ENCODE data around the gene C1R. TPM values are rescaled to one million over a fixed set of nuclear protein-coding genes. Genes with fewer than 3 reads are reported as not detected.

The C1R gene
- total and polyA plus RNA-seq, 2 of the 8 experiments (the other 6 are each of a cell fraction or from before 2014, with no cell fraction given): 6.9 to 16.3 TPM

GRCh38 chr12:7102582-7102981 is 10.3 kb upstream of the C1R start:
- no peak overlapping the region for H3K9ac ChIP-seq (replicated peaks in 1 of 4; ENCODE audit: extremely low read depth in 1 of 4, low read depth in 3 of 4, low read length in 3 of 4)
- no peak overlapping the region for H3K4me3 ChIP-seq (ENCODE audit: extremely low read depth in 1 of 4, insufficient read depth in 2 of 4, low read depth in 3 of 4, low read length in 4 of 4)
- no peak overlapping the region for H2BK5ac ChIP-seq (ENCODE audit: low read depth, low read length)
- DNase-seq (ENCODE audit: low read depth in 1 of 2, low spot score in 2 of 2) (no peak), FAIRE-seq (no peak)
- ChIA-PET POLR2A (ENCODE audit: partially characterized antibody) (interaction anchor here (0.6 to 2.7 kb wide), 6 partner anchors 8 to 159 kb away, joined by 3 to 13 read pairs (median 5); partner anchors contain the start of genes C12orf57, C1R, CLSTN3 and RNU7-1), CTCF (ENCODE audit: partially characterized antibody) (interaction anchor here (1.0 to 2.6 kb wide), 9 partner anchors 10 to 179 kb away, joined by 3 to 28 read pairs (median 3); partner anchors contain the start of gene C1S)
- 87% methylated on average over 3 of the region's 3 CpGs; no CpG with 5 or more reads in 1 of the 2 experiments for WGBS, 2 experiments (ENCODE audit: extremely low coverage in 1 of 2, insufficient coverage in 1 of 2, insufficient read length in 1 of 2, insufficient replicate concordance in 2 of 2, low coverage in 1 of 2, low lambda C conversion rate in 2 of 2, missing lambda C conversion rate in 1 of 2)
- H3K27ac ChIP-seq (ENCODE audit: low read depth, low read length): no peak overlapping the region
- H3K14ac ChIP-seq (ENCODE audit: insufficient read length): no peak overlapping the region
- no peak overlapping the region for H4K8ac ChIP-seq (ENCODE audit: extremely low read depth, insufficient read depth, low read length)
- no peak overlapping the region for H2BK120ac ChIP-seq (replicated peaks; ENCODE audit: low read depth, low read length)
- no peak overlapping the region for H2AK5ac ChIP-seq (ENCODE audit: low read depth, low read length)
- no peaks in the 10 kb centered on the region for H3K79me2 ChIP-seq (ENCODE audit: control insufficient read depth in 1 of 2, insufficient read depth in 2 of 2, low read length in 2 of 2)
- H3K27me3 ChIP-seq (replicated peaks in 1 of 4; ENCODE audit: control insufficient read depth in 3 of 4, extremely low read depth in 1 of 4, insufficient read depth in 3 of 4, low read length in 3 of 4): no peaks in the 10 kb centered on the region
- H4K5ac ChIP-seq (ENCODE audit: insufficient read length, low read depth, low read length): no peak overlapping the region
- H2BK15ac ChIP-seq (ENCODE audit: low read length): no peak overlapping the region
- H3K56ac ChIP-seq (replicated peaks; ENCODE audit: insufficient read length, low read depth, low read length): no peak overlapping the region
- no peak overlapping the region for H3K4me2 ChIP-seq (ENCODE audit: insufficient read depth in 1 of 2, low read depth in 2 of 2, low read length in 2 of 2)
- no peak overlapping the region for H3K18ac ChIP-seq (ENCODE audit: extremely low read depth, low read length)
- H2BK12ac ChIP-seq (ENCODE audit: low read depth, low read length): no peak overlapping the region
- no peak overlapping the region for H4K91ac ChIP-seq (replicated peaks; ENCODE audit: insufficient read length, low read length)
- peaks cover 2% of the 10 kb centered on the region; the same call in 1 of the 2 replicates for H3K79me1 ChIP-seq (ENCODE audit: low read depth, low read length)
- H2BK20ac ChIP-seq (ENCODE audit: low read length): no peak overlapping the region
- H3K4me1 ChIP-seq (replicated peaks in 1 of 4; ENCODE audit: control insufficient read depth in 3 of 4, insufficient read depth in 4 of 4, low read length in 3 of 4): peaks cover 0 to 2% (median 0%) of the 10 kb centered on the region in 4 experiments; a peak in 1 of 7 replicates
- H3K36me3 ChIP-seq (ENCODE audit: control insufficient read depth in 2 of 4, insufficient read depth in 4 of 4, low read length in 3 of 4): peaks cover 0 to 11% (median 2%) of the 10 kb centered on the region in 4 experiments; a peak in 4 of 8 replicates
- H2AFZ ChIP-seq (ENCODE audit: low read length): no peak overlapping the region
- peaks cover 0 to 3% of the 10 kb centered on the region in 2 experiments; a peak in 2 of 4 replicates for H3K9me3 ChIP-seq (ENCODE audit: insufficient read depth in 2 of 2, low read depth in 1 of 2, low read length in 1 of 2)
- H3K4ac ChIP-seq (replicated peaks; ENCODE audit: insufficient read length, low read depth, low read length): no peak overlapping the region
- no peaks in the 10 kb centered on the region for H3K23me2 ChIP-seq (ENCODE audit: low read depth, low read length)
- no peak overlapping the region for H3K23ac ChIP-seq (ENCODE audit: insufficient read length)
- peaks cover 0 to 6% of the 10 kb centered on the region in 2 experiments for H4K20me1 ChIP-seq (replicated peaks in 1 of 2; ENCODE audit: control insufficient read depth in 1 of 2, insufficient read depth in 2 of 2, low read length in 2 of 2)
- TF ChIP-seq RXRA (IDR thresholded peaks at IDR 0.05; ENCODE audit: insufficient read depth, low read depth, low read length): no peak
- no peak for TF ChIP-seq HDAC2 (IDR thresholded peaks at IDR 0.05; ENCODE audit: borderline replicate concordance in 1 of 2, low read depth in 2 of 2, low read length in 2 of 2)
- no peak for TF ChIP-seq SIRT6 (IDR thresholded peaks at IDR 0.05; ENCODE audit: low read length)
- TF ChIP-seq SP4 (IDR thresholded peaks at IDR 0.05; ENCODE audit: low read length): no peak
- TF ChIP-seq CHD1 (IDR thresholded peaks at IDR 0.05; ENCODE audit: low read depth, low read length): no peak
- no peak for TF ChIP-seq ATF2 (IDR thresholded peaks at IDR 0.05; ENCODE audit: low read length)
- TF ChIP-seq EGR1 (IDR thresholded peaks at IDR 0.05; ENCODE audit: borderline replicate concordance, low read depth, low read length): no peak
- TF ChIP-seq SIX5 (IDR thresholded peaks at IDR 0.05; ENCODE audit: low read depth, low read length): no peak
